WERI-Rb-1 (cell line): ENCODE results near the gene KIF1A.

Source experiments
- DNase-seq: peaks from one replicate; pipeline ENCODE4 v3.0.0-alpha.2; 2020
- H3K27ac ChIP-seq: fragments of 250-450 bp; sonication (Bioruptor Pico); 2 replicates; pipeline ENCODE4 v1.5.1; 2020; ENCODE audit warnings: mild to moderate bottlenecking, moderate library complexity
- H3K27me3 ChIP-seq: fragments of 250-450 bp; sonication (Bioruptor Pico); 2 replicates; pipeline ENCODE4 v1.5.1; 2021; ENCODE audit warnings: mild to moderate bottlenecking, low read depth, moderate library complexity; ENCODE audit not compliant: insufficient read depth, severe bottlenecking
- H3K36me3 ChIP-seq: fragments of 250-450 bp; sonication (Bioruptor Pico); 2 replicates; pipeline ENCODE4 v1.5.1; 2020; ENCODE audit warnings: mild to moderate bottlenecking, moderate library complexity
- H3K4me3 ChIP-seq: 2 replicates; pipeline ENCODE4 v1.5.1; 2011; ENCODE audit warnings: low read depth, mild to moderate bottlenecking, control low read depth, low read length
- H3K9me3 ChIP-seq: fragments of 250-450 bp; sonication (Bioruptor Pico); 2 replicates; pipeline ENCODE4 v1.5.1; 2021; ENCODE audit warnings: mild to moderate bottlenecking, moderate library complexity; ENCODE audit not compliant: severe bottlenecking
- CTCF ChIP-seq: IDR thresholded peaks from 2 replicates; pipeline ENCODE4 v1.5.1; 2011; ENCODE audit warnings: low read depth, mild to moderate bottlenecking, control low read depth, inconsistent platforms, low read length

The KIF1A gene

GRCh38 chr2:240735476-240735875, 84.5 kb downstream of the KIF1A start:
- Histone ChIP-seq H3K36me3 (peaks cover 69% of the 10 kb centered on the region), H3K9me3 (no peaks in the 10 kb centered on the region), H3K4me3 (no peak overlapping the region), H3K27me3 (no peaks in the 10 kb centered on the region), H3K27ac (no peak overlapping the region)
- DNase-seq = no peak
- TF ChIP-seq CTCF = no peak

- Histone ChIP-seq H3K36me3 (peaks cover 64% of the 10 kb centered on the region), H3K4me3 (no peak overlapping the region), H3K9me3 (no peaks in the 10 kb centered on the region), H3K27ac (no peak overlapping the region), H3K27me3 (no peaks in the 10 kb centered on the region)
- no peak for TF ChIP-seq CTCF
- DNase-seq = no peak
These were observed 85.3 kb downstream of the KIF1A start for GRCh38 chr2:240734756-240735155.

- no peak for DNase-seq
- Histone ChIP-seq H3K9me3 (no peaks in the 10 kb centered on the region), H3K4me3 (no peak overlapping the region), H3K36me3 (peaks cover 62% of the 10 kb centered on the region), H3K27me3 (no peaks in the 10 kb centered on the region), H3K27ac (no peak overlapping the region)
- TF ChIP-seq CTCF = 0 out of 2 replicates have a peak, but pooled peaks have one; percentile 5
These were observed 86.1 kb downstream of the KIF1A start for GRCh38 chr2:240733803-240734495.

GRCh38 chr2:240732911-240733622, 87.0 kb downstream of the KIF1A start:
- no peaks in the 10 kb centered on the region for H3K27me3 ChIP-seq

GRCh38 chr2:240732184-240732583, 87.8 kb downstream of the KIF1A start:
- H3K9me3 ChIP-seq = no peaks in the 10 kb centered on the region
- peaks cover 63% of the 10 kb centered on the region for H3K36me3 ChIP-seq
- no peak for DNase-seq
- no peak for TF ChIP-seq CTCF
- H3K4me3 ChIP-seq = no peak overlapping the region
- no peak overlapping the region for H3K27ac ChIP-seq
- H3K27me3 ChIP-seq = no peaks in the 10 kb centered on the region

More at GRCh38 chr2:240732911-240733622, 87.0 kb downstream of the KIF1A start:
- H3K36me3 ChIP-seq = peaks cover 61% of the 10 kb centered on the region
- TF ChIP-seq CTCF = no peak
- no peaks in the 10 kb centered on the region for H3K9me3 ChIP-seq
- no peak overlapping the region for H3K4me3 ChIP-seq
- H3K27ac ChIP-seq = no peak overlapping the region
- no peak for DNase-seq
